Naive thymus-derived CD8-positive, alpha-beta T cell (primary cell): ENCODE data around the gene SFRP5. TPM values are rescaled to one million over a fixed set of nuclear protein-coding genes. Genes with fewer than 3 reads are reported as not detected.

Source experiments
- ATAC-seq, 2 donors: fragments of 150-1000 bp; cut with Tn5 transposase in 1 of 2; sonication (Bioruptor Pico), chemical (Tn5 transposase) in 1 of 2; 1 replicate in 1 of 2; 2 replicates in 1 of 2; pipeline ENCODE4 v1.10.0; 2021; ENCODE audit warnings: mild to moderate bottlenecking in 2 of 2, moderate library complexity in 2 of 2
- POLR2A ChIA-PET: fragments of 350-600 bp; sonication (Branson Sonifier 250); formaldehyde crosslinking; loops from one replicate; lab custom pipeline; 2021; ENCODE audit warnings: antibody characterized with exemption; lab: Charles Lee
- DNase-seq, 10 donors: peaks; one replicate each; pipeline versions ENCODE4 v3.0.0 to v3.0.0-alpha.2; 2020 to 2022
- H3K27ac Mint-ChIP-seq, 10 donors: one replicate each; pipeline ENCODE4 v1.8.0; 2020 to 2022; ENCODE audit warnings: mild to moderate bottlenecking in 10 of 10, mixed read lengths in 10 of 10, moderate library complexity in 4 of 10, inconsistent platforms in 1 of 10
- H3K27me3 Mint-ChIP-seq, 5 donors: one replicate each; pipeline ENCODE4 v1.8.0; 2021 to 2022; ENCODE audit warnings: mixed read lengths in 5 of 5
- H3K36me3 Mint-ChIP-seq, 3 donors: one replicate each; pipeline ENCODE4 v1.8.0; 2020 to 2022; ENCODE audit warnings: mixed read lengths in 3 of 3, mild to moderate bottlenecking in 2 of 3, inconsistent platforms in 1 of 3
- H3K4me1 Mint-ChIP-seq, 4 donors: one replicate each; pipeline ENCODE4 v1.8.0; 2021 to 2022; ENCODE audit warnings: mixed read lengths in 4 of 4
- H3K4me3 Mint-ChIP-seq, 10 donors: one replicate each; pipeline ENCODE4 v1.8.0; 2020 to 2022; ENCODE audit warnings: mild to moderate bottlenecking in 10 of 10, mixed read lengths in 10 of 10, moderate library complexity in 6 of 10, inconsistent platforms in 1 of 10
- H3K9me3 Mint-ChIP-seq, 9 donors: one replicate each; pipeline ENCODE4 v1.8.0; 2020 to 2022; ENCODE audit warnings: mixed read lengths in 9 of 9, mild to moderate bottlenecking in 3 of 9, inconsistent platforms in 1 of 9, moderate library complexity in 1 of 9
- polyA plus RNA-seq, 3 donors: library from polyadenylated mRNA; unstranded; fragments of 300-500 nt; fragmentation: Illumina TruSeq; gene quantifications; one replicate each; pipeline ENCODE4 v1.2.3, GENCODE V29; 2021
- total RNA-seq, 8 experiments: library from RNA in 2 of 8; stranded (reverse) in 2 of 8; gene quantifications; one replicate each; pipeline ENCODE4 v1.2.3 and lab custom pipeline; 2021 to 2026

Gene SFRP5
- total and polyA plus RNA-seq, 5 experiments from 2014 or later, result 12.3 to 39.5 (median 14.4) TPM

DNA sequence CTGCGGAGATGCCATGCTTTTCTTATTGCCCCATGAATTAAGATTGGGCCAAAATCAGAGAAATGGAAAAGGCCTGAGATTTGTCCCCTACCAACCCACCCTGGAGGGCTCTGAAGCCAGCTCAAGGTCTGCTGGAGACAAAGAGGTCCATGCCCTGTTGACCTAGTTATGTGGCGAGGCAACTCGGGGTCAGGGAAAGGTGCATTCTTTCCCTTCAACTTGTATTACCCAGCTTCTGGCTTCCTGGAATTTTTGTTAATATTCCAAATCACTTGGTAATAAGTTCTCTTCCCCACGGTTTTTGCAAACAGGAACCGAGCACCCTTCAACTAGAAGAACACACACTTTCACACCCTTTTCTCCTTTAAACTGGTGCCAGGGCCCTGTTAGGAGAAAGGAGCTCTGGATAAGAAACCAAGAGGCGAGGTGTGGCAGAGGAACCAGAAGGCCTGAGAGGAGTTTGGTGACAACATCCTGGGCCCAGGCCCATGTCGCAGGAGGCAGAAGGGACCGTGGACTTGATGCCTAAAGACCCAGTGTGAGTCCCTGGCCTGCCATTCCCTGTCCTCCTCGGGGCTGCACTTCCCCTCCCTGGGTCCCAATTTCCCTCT lies 12.5 kb upstream of the SFRP5 start:
- POLR2A ChIA-PET, result interaction anchor here (0.7 to 1.2 kb wide), 4 partner anchors 12 to 85 kb away, joined by 3 to 6 read pairs (median 4); no protein-coding TSS in a partner anchor
- Mint-ChIP-seq H3K9me3 (no peaks in the 10 kb centered on the region), H3K4me3 (no peak overlapping the region), H3K4me1 (peaks cover 32 to 55% (median 42%) of the 10 kb centered on the region in 4 donors), H3K27ac (peak overlapping the region in 4 of 10 donors; percentile 27 to 80 (median 48)), H3K36me3 (no peaks in the 10 kb centered on the region), H3K27me3 (no peaks in the 10 kb centered on the region)
- ATAC-seq (no peak), DNase-seq (no peak)

DNA sequence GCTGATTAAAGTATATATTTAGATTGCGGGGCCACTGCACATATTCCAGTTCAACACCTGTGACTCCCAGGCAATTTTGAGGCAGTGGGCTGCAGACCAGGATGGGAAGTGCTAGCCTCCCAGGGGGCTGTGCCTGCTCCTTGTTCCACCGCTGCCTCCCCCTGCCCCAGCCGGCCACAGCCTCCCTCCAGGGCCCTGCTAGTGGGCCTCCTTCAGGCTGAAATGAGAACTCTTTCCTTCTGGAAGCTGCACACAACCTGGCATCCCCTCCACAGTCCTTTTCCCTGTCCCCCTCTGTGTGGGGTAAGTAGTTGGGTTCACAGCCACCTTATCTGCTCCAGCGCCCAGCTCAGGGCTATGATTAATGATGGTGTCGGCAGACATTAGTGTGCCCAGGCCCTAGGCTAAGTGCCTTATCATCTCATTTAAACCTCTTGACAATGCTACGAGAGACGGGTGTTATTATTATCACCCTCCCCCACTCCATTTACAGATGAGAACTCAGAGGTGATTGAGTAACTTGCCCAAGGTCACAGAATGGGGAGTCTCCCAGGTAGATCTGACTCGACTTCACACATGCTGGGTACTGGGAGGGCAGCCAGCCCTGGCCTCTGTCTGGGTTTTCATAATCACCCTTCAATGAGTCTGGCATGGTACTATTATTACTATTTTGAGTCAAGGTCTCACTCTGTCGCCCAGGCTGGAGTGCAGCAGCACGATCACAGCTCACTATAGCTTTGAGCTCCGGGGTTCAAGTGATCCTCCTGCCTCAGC lies 10.8 kb upstream of the SFRP5 start:
- Mint-ChIP-seq H3K36me3 (no peaks in the 10 kb centered on the region), H3K9me3 (no peaks in the 10 kb centered on the region), H3K4me3 (peak overlapping the region in 8 of 10 donors; percentile 60 to 86 (median 74)), H3K27me3 (no peaks in the 10 kb centered on the region), H3K27ac (peak overlapping the region; percentile 86 to 99 (median 96)), H3K4me1 (peaks cover 37 to 60% (median 45%) of the 10 kb centered on the region in 4 donors)
- ATAC-seq (peak in 1 of 2 donors; percentile 2), DNase-seq (no peak)
- POLR2A ChIA-PET, result interaction anchor here (2.6 to 4.5 kb wide), 8 partner anchors 8 to 86 kb away, joined by 15 to 52 read pairs (median 22); partner anchors contain the start of genes GOLGA7B, SFRP5 and ZFYVE27

DNA sequence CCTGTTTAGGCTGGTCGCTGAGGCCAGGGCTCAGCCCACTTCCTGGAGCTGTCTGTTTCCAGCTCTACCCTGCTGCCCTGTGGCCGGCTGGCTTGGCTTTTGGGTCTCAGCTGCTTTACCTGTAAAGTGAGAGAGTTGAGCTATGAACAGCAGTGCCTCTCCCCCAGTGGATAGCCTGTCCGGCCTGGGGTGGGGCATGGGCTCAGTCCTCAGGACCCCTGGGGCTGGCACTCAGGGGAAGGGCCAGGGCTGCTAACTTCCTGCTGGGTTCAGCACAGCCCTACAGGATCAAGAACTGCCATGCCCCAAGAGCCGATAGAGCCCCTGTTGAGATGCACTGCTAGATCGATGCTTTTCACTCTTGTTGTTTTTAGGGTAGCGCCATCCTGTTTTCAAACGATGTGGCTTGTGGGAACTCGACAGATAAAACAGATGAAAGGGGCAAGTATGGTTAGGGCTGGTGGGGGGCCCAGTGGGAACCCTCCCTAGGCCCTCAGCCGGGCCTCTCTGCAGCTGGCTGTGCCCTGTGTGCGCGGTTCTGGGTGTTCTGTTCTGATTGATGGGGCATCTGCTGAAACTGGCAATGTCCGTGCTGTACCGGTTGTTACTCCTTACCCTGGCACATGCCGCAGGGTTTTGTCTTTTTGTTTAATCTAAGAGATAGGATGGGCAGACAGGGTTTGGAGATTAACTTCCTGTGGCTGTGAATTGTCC lies 10.0 kb upstream of the SFRP5 start:
- no peaks in the 10 kb centered on the region for H3K36me3 Mint-ChIP-seq
- H3K9me3 Mint-ChIP-seq, result no peaks in the 10 kb centered on the region
- H3K4me1 Mint-ChIP-seq, result peaks cover 33 to 60% (median 45%) of the 10 kb centered on the region in 4 donors
- peak overlapping the region; percentile 21 to 86 (median 71) for H3K4me3 Mint-ChIP-seq
- DNase-seq, result peak in 9 of 10 donors; percentile 25 to 79 (median 56)
- ATAC-seq, result peak; percentile 94
- H3K27me3 Mint-ChIP-seq, result no peaks in the 10 kb centered on the region
- POLR2A ChIA-PET, result interaction anchor here (0.8 to 4.5 kb wide), 14 partner anchors 9 to 95 kb away, joined by 3 to 52 read pairs (median 16); partner anchors contain the start of genes AVPI1, GOLGA7B, SFRP5 and ZFYVE27
- H3K27ac Mint-ChIP-seq, result peak overlapping the region; percentile 86 to 99 (median 96)

DNA sequence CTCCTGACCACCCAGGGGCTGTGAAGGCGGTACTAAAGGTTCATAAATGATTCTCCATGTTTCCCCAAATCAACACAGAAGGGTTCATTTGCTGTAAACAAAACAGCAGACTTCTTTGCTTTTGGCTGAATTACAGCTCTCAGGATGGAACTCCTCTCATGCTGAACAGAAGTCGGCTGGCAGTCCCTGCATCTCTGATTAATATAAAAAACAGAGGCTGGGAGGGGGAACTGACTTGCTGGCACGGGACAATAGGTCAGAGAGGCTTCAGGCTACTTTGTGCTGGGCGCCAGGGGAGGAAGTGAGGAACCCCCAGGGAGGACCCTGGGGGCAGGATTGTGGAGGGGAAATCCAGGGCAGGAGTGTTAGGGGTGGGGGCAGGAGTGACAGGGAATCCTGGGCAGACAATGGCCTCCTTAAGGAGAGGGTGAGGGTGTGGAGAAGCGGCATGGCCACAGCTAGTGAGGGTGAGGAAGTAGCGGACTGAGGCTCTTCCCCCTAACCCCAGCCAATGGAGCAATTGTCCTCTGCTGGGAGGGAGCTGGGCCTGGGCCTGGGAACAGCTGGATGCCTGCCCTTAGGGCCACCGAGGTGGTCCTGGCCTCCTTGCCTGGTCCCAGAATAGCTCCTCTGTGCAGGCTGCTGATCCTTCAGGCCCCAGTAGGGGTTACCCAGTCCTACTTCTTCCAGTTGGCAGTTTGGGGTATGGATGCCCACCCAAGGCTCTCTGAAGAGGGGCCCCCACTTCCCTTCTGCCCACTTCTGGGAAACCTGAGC lies 9.2 kb upstream of the SFRP5 start:
- Mint-ChIP-seq H3K4me3 (peak overlapping the region; percentile 6 to 86 (median 71)), H3K36me3 (no peaks in the 10 kb centered on the region), H3K4me1 (peaks cover 33 to 60% (median 45%) of the 10 kb centered on the region in 4 donors), H3K27me3 (no peaks in the 10 kb centered on the region), H3K27ac (peak overlapping the region; percentile 86 to 99 (median 96)), H3K9me3 (no peaks in the 10 kb centered on the region)
- ATAC-seq (peak in 1 of 2 donors; percentile 6), DNase-seq (peak in 1 of 10 donors; percentile 48)
- POLR2A ChIA-PET, result interaction anchor here (0.8 to 4.5 kb wide), 15 partner anchors 7 to 94 kb away, joined by 3 to 52 read pairs (median 15); partner anchors contain the start of genes AVPI1, GOLGA7B, SFRP5 and ZFYVE27

DNA sequence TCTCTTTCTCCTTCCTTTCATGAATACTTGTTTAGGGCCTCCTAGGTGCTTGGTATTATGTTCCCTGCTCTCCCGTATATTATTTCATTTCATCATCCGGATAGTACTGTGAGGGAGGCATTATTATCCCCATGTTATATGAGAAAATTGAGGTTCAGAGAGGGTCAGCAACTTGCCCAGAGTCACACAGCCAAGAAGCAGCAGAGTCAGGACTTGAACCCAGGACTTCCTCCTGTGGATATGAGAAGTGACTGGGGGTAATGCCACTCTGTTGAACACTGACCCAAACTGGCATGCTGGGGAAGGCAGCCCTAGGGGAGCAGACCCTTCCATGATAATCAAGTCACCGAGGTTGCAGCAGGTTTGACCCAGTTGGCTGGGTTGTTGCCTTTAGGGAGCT lies 8.2 kb upstream of the SFRP5 start:
- ATAC-seq, result no peak
- DNase-seq, result no peak
- peak overlapping the region in 8 of 10 donors; percentile 53 to 86 (median 70) for H3K4me3 Mint-ChIP-seq
- H3K9me3 Mint-ChIP-seq, result no peaks in the 10 kb centered on the region
- H3K36me3 Mint-ChIP-seq, result no peaks in the 10 kb centered on the region
- POLR2A ChIA-PET, result interaction anchor here (2.6 to 4.5 kb wide), 8 partner anchors 8 to 89 kb away, joined by 11 to 52 read pairs (median 22); partner anchors contain the start of genes GOLGA7B, SFRP5 and ZFYVE27
- H3K4me1 Mint-ChIP-seq, result peaks cover 33 to 60% (median 44%) of the 10 kb centered on the region in 4 donors
- H3K27me3 Mint-ChIP-seq, result no peaks in the 10 kb centered on the region
- H3K27ac Mint-ChIP-seq, result peak overlapping the region; percentile 29 to 99 (median 94)

DNA sequence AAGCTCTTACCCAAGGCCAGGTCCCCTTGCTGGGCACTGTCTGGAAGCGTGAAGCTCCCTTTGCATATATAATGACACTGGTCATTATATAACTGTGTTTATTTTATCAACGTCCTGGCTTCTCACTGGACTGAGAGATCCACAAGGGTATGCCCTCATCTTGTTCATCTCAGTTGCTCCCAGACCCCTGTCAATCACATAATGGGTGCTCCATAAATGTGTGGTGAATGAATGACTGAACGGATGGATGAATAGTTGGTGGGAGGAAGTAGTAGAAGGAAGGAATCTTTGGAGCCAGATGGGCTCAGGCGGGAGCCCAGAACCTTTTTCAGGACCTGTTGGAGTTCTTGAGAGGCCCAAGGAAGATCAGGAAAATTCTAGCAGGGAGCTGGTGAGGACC lies 7.7 kb upstream of the SFRP5 start:
- DNase-seq (no peak), ATAC-seq (no peak)
- Mint-ChIP-seq H3K27me3 (no peaks in the 10 kb centered on the region), H3K4me1 (peaks cover 33 to 60% (median 44%) of the 10 kb centered on the region in 4 donors), H3K4me3 (peak overlapping the region in 5 of 10 donors; percentile 3 to 72 (median 12)), H3K9me3 (no peaks in the 10 kb centered on the region), H3K27ac (peak overlapping the region; percentile 29 to 99 (median 88)), H3K36me3 (no peaks in the 10 kb centered on the region)
- POLR2A ChIA-PET, result interaction anchor here (3.0 to 4.5 kb wide), 5 partner anchors 9 to 89 kb away, joined by 11 to 34 read pairs (median 26); partner anchors contain the start of gene GOLGA7B

DNA sequence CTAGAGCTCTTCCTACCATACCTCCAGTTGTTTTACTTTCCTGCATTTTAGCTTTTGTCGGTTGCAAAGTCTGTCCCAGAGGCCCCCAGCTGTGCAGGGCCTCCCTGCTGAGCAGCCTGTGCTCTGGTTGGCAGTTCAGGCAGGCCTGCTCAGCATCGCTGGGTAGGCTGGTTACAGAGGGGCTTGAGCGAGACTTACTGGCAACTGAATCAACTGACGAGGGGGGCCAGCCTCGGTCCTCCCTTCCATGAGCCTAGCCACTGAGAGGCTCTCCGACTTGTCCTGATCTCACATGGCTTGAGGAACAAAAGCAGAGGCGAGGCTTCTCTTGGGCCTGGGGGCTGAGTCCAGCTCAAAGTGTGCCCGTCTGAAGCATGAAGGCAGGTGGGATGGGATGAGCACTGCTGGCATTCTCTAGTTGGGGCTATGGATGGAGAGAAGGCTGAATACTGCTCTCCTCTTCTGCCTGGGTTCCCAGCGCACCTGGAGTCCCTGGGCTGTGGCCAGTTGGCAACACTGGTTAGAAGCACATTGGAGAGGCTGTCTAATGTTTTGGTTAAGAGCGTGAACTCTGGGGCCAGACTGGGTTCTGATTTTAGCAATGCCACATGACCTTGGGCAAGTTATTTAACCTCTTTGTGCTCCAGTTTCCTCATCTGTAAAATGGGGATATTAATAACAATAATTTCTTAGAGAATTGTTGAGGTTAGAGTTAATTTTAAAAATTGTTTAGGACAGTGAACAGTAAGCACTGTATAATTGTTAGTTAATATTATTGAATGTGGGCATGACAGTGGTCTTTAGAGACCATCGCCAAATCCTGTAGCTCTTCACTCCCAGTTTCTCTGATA lies 6.9 kb upstream of the SFRP5 start:
- H3K9me3 Mint-ChIP-seq, result no peaks in the 10 kb centered on the region
- ATAC-seq (no peak), DNase-seq (peak in 1 of 10 donors; percentile 52)
- H3K4me3 Mint-ChIP-seq, result peak overlapping the region in 2 of 10 donors; percentile 20 to 23
- H3K27ac Mint-ChIP-seq, result peak overlapping the region; percentile 21 to 99 (median 78)
- H3K4me1 Mint-ChIP-seq, result peaks cover 33 to 52% (median 44%) of the 10 kb centered on the region in 4 donors
- H3K36me3 Mint-ChIP-seq, result no peaks in the 10 kb centered on the region
- POLR2A ChIA-PET, result interaction anchor here (1.1 to 4.5 kb wide), 4 partner anchors 10 to 72 kb away, joined by 3 to 34 read pairs (median 20); partner anchors contain the start of gene GOLGA7B
- H3K27me3 Mint-ChIP-seq, result no peaks in the 10 kb centered on the region

DNA sequence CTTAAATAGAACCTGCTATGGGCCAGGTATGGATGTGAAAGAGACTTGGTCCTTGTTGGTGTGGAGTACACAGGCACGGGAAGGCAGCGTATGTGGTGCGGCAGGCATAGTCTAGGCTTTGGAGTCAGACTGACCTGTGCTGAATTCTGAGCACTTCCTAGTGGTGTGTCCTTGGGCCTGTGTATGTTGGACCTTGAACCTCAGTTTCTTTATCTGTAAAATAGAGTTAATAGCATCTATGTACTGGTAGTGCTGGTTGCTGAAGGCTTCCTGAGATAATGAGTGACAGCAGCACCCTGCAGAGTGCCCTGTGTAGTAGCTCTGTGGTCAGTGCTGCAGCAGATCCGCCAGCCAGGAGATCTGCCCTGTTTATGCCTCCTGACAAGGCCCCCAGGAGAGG lies 5.3 kb upstream of the SFRP5 start:
- Mint-ChIP-seq H3K27me3 (peaks cover 3 to 6% (median 3%) of the 10 kb centered on the region in 5 donors), H3K4me3 (no peak overlapping the region), H3K9me3 (no peaks in the 10 kb centered on the region), H3K4me1 (peaks cover 34 to 47% (median 41%) of the 10 kb centered on the region in 4 donors), H3K36me3 (no peaks in the 10 kb centered on the region), H3K27ac (peak overlapping the region in 3 of 10 donors; percentile 26 to 47 (median 37))
- POLR2A ChIA-PET, result no interaction called here
- no peak for DNase-seq
- no peak for ATAC-seq

DNA sequence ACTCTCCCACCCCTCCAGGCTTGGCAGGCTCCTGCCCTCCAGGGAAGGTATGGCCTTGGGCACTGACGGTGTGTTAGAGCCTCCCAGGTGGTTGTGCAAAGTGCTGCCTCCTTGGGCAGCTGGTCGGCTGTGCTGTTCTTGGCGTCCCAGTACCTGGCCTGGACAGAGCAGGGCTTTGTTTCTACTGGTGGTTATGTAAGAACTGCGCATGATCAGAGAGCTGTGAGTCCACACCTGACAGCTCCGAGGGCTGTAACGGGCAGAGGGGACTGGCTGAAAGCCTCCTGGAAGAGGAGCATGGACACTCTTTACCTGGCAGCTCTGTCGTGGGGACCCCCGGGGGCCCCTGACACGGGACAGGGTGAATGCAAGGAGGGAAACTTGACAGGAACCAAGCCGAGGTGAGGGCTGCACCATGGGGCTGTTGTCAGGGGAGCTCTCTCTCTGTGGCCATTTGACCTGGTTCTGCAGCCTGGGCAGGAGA lies 3.1 kb upstream of the SFRP5 start:
- DNase-seq, result peak in 1 of 10 donors; percentile 58
- no peaks in the 10 kb centered on the region for H3K9me3 Mint-ChIP-seq
- no peak for ATAC-seq
- H3K27ac Mint-ChIP-seq, result no peak overlapping the region
- POLR2A ChIA-PET, result interaction anchor here (0.7 to 1.3 kb wide), 2 partner anchors 38 to 86 kb away, joined by 3 to 5 read pairs; partner anchors contain the start of gene ZFYVE27
- no peaks in the 10 kb centered on the region for H3K36me3 Mint-ChIP-seq
- H3K4me3 Mint-ChIP-seq, result no peak overlapping the region
- H3K27me3 Mint-ChIP-seq, result peaks cover 4 to 20% (median 13%) of the 10 kb centered on the region in 5 donors
- peaks cover 18 to 44% (median 31%) of the 10 kb centered on the region in 4 donors for H3K4me1 Mint-ChIP-seq

DNA sequence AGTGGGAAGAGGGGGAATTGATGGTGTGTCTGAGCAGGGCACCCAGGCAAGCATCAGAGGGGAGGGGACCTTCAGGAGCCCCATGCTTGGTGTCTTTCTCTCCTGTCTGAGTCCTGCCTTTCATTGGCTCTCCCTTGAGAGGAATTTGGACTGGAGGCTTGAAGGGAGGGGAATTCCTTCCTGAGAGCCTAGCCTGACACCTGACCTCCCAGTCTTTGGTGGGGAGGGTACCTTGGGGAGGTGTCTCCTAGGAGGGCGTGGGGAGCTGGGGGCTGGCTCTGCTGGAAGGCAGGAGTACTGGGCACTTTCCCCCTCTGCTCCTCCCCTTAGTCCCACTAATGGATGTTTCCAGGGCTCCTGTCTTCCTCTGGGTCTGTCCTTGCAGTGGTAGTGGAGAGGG lies 1.3 kb upstream of the SFRP5 start:
- POLR2A ChIA-PET, result interaction anchor here (0.6 to 4.3 kb wide), 7 partner anchors 8 to 1232 kb away, joined by 3 to 52 read pairs (median 3); partner anchors contain the start of genes AVPI1 and ZFYVE27
- Mint-ChIP-seq H3K27ac (peak overlapping the region in 1 of 10 donors; percentile 25), H3K9me3 (no peaks in the 10 kb centered on the region), H3K36me3 (no peaks in the 10 kb centered on the region), H3K4me1 (peaks cover 18 to 41% (median 24%) of the 10 kb centered on the region in 4 donors), H3K4me3 (peak overlapping the region in 2 of 10 donors; percentile 4 to 92), H3K27me3 (peaks cover 4 to 23% (median 13%) of the 10 kb centered on the region in 5 donors)
- ATAC-seq (no peak), DNase-seq (no peak)
